RWPE2 (cell line): Measurements from ENCODE around the gene GOLGA1.
"Not testable (repeated sequence)": the region's sequence is repeated elsewhere in the genome, so short reads cannot be mapped to it uniquely, and the experiment has no call there.

Source experiments
- ATAC-seq: fragments of 200-7000 bp; cut with Tn5 transposase; 3 replicates; pipeline ENCODE4 v1.9.1; 2021; ENCODE audit warnings: low read depth
- DNase-seq: peaks from one replicate; pipeline ENCODE4 v3.0.0-alpha.2; 2020; ENCODE audit warnings: low spot score
- H3K27ac ChIP-seq: fragments of 450-650 bp; 2 replicates; pipeline ENCODE4 v1.5.1; 2017; ENCODE audit warnings: mild to moderate bottlenecking; ENCODE audit not compliant: poor library complexity, severe bottlenecking
- H3K27me3 ChIP-seq: fragments of 250-450 bp; sonication (Bioruptor Pico); 2 replicates; pipeline ENCODE4 v1.5.1; 2021; ENCODE audit warnings: mild to moderate bottlenecking, moderate library complexity; ENCODE audit not compliant: insufficient read depth, poor library complexity, severe bottlenecking
- H3K36me3 ChIP-seq: fragments of 250-450 bp; sonication (Bioruptor Pico); 2 replicates; pipeline ENCODE4 v1.5.1; 2020; ENCODE audit warnings: low read depth, mild to moderate bottlenecking, moderate library complexity
- H3K4me1 ChIP-seq: fragments of 250-450 bp; sonication (Bioruptor Pico); 2 replicates; pipeline ENCODE4 v1.5.1; 2021; ENCODE audit warnings: mild to moderate bottlenecking, moderate library complexity; ENCODE audit not compliant: insufficient read depth, poor library complexity, severe bottlenecking
- H3K4me3 ChIP-seq: fragments of 250-450 bp; sonication (Bioruptor Pico); 2 replicates; pipeline ENCODE4 v1.5.1; 2021; ENCODE audit warnings: mild to moderate bottlenecking, moderate library complexity; ENCODE audit not compliant: severe bottlenecking
- H3K9me3 ChIP-seq: fragments of 250-450 bp; sonication (Bioruptor Pico); 2 replicates; pipeline ENCODE4 v1.5.1; 2021; ENCODE audit warnings: mild to moderate bottlenecking, moderate library complexity; ENCODE audit not compliant: severe bottlenecking
- CTCF ChIP-seq: fragments of 450-650 bp; IDR thresholded peaks from one replicate; pipeline ENCODE4 v1.5.1; 2017; ENCODE audit warnings: mild to moderate bottlenecking, moderate library complexity; ENCODE audit not compliant: poor library complexity, severe bottlenecking

Gene GOLGA1

DNA sequence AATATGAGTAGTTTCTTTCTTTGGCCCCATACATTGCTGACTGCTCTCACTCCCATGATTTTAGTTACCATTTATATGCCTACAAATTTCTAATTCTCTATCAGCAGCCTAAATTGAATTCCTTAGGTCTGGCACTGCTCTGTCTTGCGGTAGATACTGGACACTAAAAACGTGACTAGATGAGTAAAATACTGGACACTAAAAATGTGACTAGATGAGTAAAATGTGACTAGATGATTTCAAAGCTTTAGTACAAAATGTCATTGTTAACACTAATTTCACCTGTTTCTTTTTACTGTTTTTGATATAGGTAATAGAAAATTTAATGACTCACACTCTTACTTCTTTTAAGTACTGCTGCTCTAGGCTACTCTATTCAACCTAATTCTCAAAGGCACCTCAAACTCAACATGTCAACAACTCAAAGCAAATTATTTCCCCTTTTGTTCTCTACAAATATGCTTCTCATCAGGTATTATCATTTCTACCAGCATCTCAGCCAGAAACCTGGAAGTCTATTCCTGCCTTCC, 31.4 kb upstream of the GOLGA1 start:
- no peak overlapping the region for H3K4me3 ChIP-seq
- no peaks in the 10 kb centered on the region for H3K4me1 ChIP-seq
- DNase-seq (no peak), ATAC-seq (no peak)
- no peak overlapping the region for H3K27ac ChIP-seq
- H3K36me3 ChIP-seq: peaks cover 23% of the 10 kb centered on the region
- no peak for TF ChIP-seq CTCF
- no peaks in the 10 kb centered on the region for H3K27me3 ChIP-seq
- no peaks in the 10 kb centered on the region for H3K9me3 ChIP-seq

- Histone ChIP-seq H3K27me3 (no peaks in the 10 kb centered on the region), H3K4me3 (no peak overlapping the region), H3K27ac (no peak overlapping the region), H3K4me1 (no peaks in the 10 kb centered on the region), H3K36me3 (peaks cover 16% of the 10 kb centered on the region), H3K9me3 (no peaks in the 10 kb centered on the region)
- ATAC-seq (no peak), DNase-seq (no peak)
- no peak for TF ChIP-seq CTCF
These were observed 28.5 kb upstream of the GOLGA1 start for GRCh38 chr9:124969401-124969800.

- no peak overlapping the region for H3K4me3 ChIP-seq
- no peaks in the 10 kb centered on the region for H3K27me3 ChIP-seq
- DNase-seq: no peak
- no peak for TF ChIP-seq CTCF
- H3K27ac ChIP-seq: no peak overlapping the region
- H3K9me3 ChIP-seq: no peaks in the 10 kb centered on the region
- H3K4me1 ChIP-seq: no peaks in the 10 kb centered on the region
- H3K36me3 ChIP-seq: peaks cover 14% of the 10 kb centered on the region
- ATAC-seq: no peak
These were observed 27.4 kb upstream of the GOLGA1 start for GRCh38 chr9:124968238-124968637.

DNA sequence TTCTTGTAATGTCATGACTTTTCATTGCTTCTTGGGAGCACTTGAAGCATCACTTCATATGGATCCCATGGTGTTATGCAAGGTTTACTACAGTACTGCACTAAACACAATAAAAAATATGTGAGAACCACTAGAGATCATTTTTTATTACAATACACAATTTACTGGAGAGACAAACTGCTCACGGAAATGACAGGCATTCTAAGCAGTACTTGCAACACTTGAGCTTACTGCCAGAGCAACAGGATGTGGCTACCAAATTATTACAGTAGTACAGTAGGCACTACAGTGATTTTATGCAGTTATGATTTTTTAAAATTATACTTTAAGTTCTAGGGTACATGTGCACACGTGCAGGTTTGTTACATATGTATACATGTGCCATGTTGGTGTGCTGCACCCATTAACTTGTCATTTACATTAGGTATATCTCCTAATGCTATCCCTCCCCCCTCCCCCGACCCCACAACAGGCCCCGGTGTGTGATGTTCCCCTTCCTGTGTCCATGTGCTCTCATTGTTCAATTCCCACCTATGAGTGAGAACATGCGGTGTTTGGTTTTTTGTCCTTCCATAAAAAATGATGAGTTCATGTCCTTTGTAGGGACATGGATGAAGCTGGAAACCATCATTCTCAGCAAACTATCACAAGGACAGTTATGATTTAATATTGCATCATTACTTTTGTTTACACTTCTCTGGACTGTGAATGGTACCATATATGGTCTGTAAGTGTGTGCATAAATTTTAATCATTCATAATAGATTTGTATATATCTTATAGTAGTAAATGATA, 25.1 kb upstream of the GOLGA1 start:
- DNase-seq, H3K27me3 ChIP-seq, H3K36me3 ChIP-seq, H3K4me1 ChIP-seq, H3K4me3 ChIP-seq, H3K27ac ChIP-seq, H3K9me3 ChIP-seq, ATAC-seq: not testable (repeated sequence)

GRCh38 chr9:124964604-124965003, 23.7 kb upstream of the GOLGA1 start:
- Histone ChIP-seq H3K36me3 (no peaks in the 10 kb centered on the region), H3K27me3 (no peaks in the 10 kb centered on the region), H3K4me1 (no peaks in the 10 kb centered on the region), H3K9me3 (no peaks in the 10 kb centered on the region), H3K4me3 (no peak overlapping the region), H3K27ac (no peak overlapping the region)
- no peak for TF ChIP-seq CTCF
- ATAC-seq: no peak
- DNase-seq: no peak
